ENCODE data around the gene IGSF21.

The IGSF21 gene

GRCh38 chr1:18100060-18100459 lies 7.5 kb upstream of the IGSF21 start:
- Histone ChIP-seq H3K27ac (ENCODE audit: low read length) (no peak overlapping the region), H3K9me3 (ENCODE audit: control insufficient read depth, low read depth, low read length) (no peaks in the 10 kb centered on the region), H3K4me1 (ENCODE audit: control insufficient read depth, low read depth, low read length) (no peaks in the 10 kb centered on the region), H3K4me3 (ENCODE audit: low read length) (no peak overlapping the region), H3K36me3 (ENCODE audit: control insufficient read depth, low read depth, low read length) (no peaks in the 10 kb centered on the region), H3K27me3 (ENCODE audit: control insufficient read depth, insufficient read depth, low read length) (peaks cover 24% of the 10 kb centered on the region), H3K9ac (ENCODE audit: low read length) (no peak overlapping the region)

GRCh38 chr1:18100491-18101063 lies 7.0 kb upstream of the IGSF21 start:
- no peak overlapping the region for H3K4me3 ChIP-seq (ENCODE audit: low read length)
- no peaks in the 10 kb centered on the region for H3K9me3 ChIP-seq (ENCODE audit: control insufficient read depth, low read depth, low read length)
- H3K9ac ChIP-seq (ENCODE audit: low read length): no peak overlapping the region
- H3K27ac ChIP-seq (ENCODE audit: low read length): no peak overlapping the region
- no peaks in the 10 kb centered on the region for H3K36me3 ChIP-seq (ENCODE audit: control insufficient read depth, low read depth, low read length)
- no peaks in the 10 kb centered on the region for H3K4me1 ChIP-seq (ENCODE audit: control insufficient read depth, low read depth, low read length)
- H3K27me3 ChIP-seq (ENCODE audit: control insufficient read depth, insufficient read depth, low read length): peaks cover 24% of the 10 kb centered on the region

GRCh38 chr1:18101508-18101907 lies 6.1 kb upstream of the IGSF21 start:
- Histone ChIP-seq H3K4me3 (ENCODE audit: low read length) (no peak overlapping the region), H3K36me3 (ENCODE audit: control insufficient read depth, low read depth, low read length) (no peaks in the 10 kb centered on the region), H3K4me1 (ENCODE audit: control insufficient read depth, low read depth, low read length) (no peaks in the 10 kb centered on the region), H3K27me3 (ENCODE audit: control insufficient read depth, insufficient read depth, low read length) (peaks cover 32% of the 10 kb centered on the region), H3K9me3 (ENCODE audit: control insufficient read depth, low read depth, low read length) (no peaks in the 10 kb centered on the region), H3K27ac (ENCODE audit: low read length) (no peak overlapping the region), H3K9ac (ENCODE audit: low read length) (no peak overlapping the region)

GRCh38 chr1:18103788-18104421 lies 3.7 kb upstream of the IGSF21 start:
- Histone ChIP-seq H3K4me3 (ENCODE audit: low read length) (no peak overlapping the region), H3K36me3 (ENCODE audit: control insufficient read depth, low read depth, low read length) (no peaks in the 10 kb centered on the region), H3K9me3 (ENCODE audit: control insufficient read depth, low read depth, low read length) (no peaks in the 10 kb centered on the region), H3K4me1 (ENCODE audit: control insufficient read depth, low read depth, low read length) (peaks cover 7% of the 10 kb centered on the region), H3K27ac (ENCODE audit: low read length) (no peak overlapping the region), H3K27me3 (ENCODE audit: control insufficient read depth, insufficient read depth, low read length) (peaks cover 52% of the 10 kb centered on the region), H3K9ac (ENCODE audit: low read length) (no peak overlapping the region)

- no peak overlapping the region for H3K4me3 ChIP-seq (ENCODE audit: low read length)
- H3K9me3 ChIP-seq (ENCODE audit: control insufficient read depth, low read depth, low read length): no peaks in the 10 kb centered on the region
- peaks cover 59% of the 10 kb centered on the region for H3K27me3 ChIP-seq (ENCODE audit: control insufficient read depth, insufficient read depth, low read length)
Observed at GRCh38 chr1:18104546-18105100, 3.0 kb upstream of the IGSF21 start.

GRCh38 chr1:18105196-18105595 lies 2.4 kb upstream of the IGSF21 start:
- H3K27ac ChIP-seq (ENCODE audit: low read length): no peak overlapping the region
- no peaks in the 10 kb centered on the region for H3K9me3 ChIP-seq (ENCODE audit: control insufficient read depth, low read depth, low read length)
- peaks cover 65% of the 10 kb centered on the region for H3K27me3 ChIP-seq (ENCODE audit: control insufficient read depth, insufficient read depth, low read length)
- H3K4me1 ChIP-seq (ENCODE audit: control insufficient read depth, low read depth, low read length): peaks cover 14% of the 10 kb centered on the region
- H3K36me3 ChIP-seq (ENCODE audit: control insufficient read depth, low read depth, low read length): no peaks in the 10 kb centered on the region
- H3K9ac ChIP-seq (ENCODE audit: low read length): no peak overlapping the region
- no peak overlapping the region for H3K4me3 ChIP-seq (ENCODE audit: low read length)

More at GRCh38 chr1:18104546-18105100, 3.0 kb upstream of the IGSF21 start:
- Histone ChIP-seq H3K9ac (ENCODE audit: low read length) (no peak overlapping the region), H3K36me3 (ENCODE audit: control insufficient read depth, low read depth, low read length) (no peaks in the 10 kb centered on the region), H3K4me1 (ENCODE audit: control insufficient read depth, low read depth, low read length) (peaks cover 12% of the 10 kb centered on the region), H3K27ac (ENCODE audit: low read length) (no peak overlapping the region)

- no peaks in the 10 kb centered on the region for H3K36me3 ChIP-seq (ENCODE audit: control insufficient read depth, low read depth, low read length)
- H3K9me3 ChIP-seq (ENCODE audit: control insufficient read depth, low read depth, low read length): no peaks in the 10 kb centered on the region
- H3K4me3 ChIP-seq (ENCODE audit: low read length): peak overlapping the region; percentile 68
- no peak overlapping the region for H3K9ac ChIP-seq (ENCODE audit: low read length)
- peaks cover 19% of the 10 kb centered on the region for H3K4me1 ChIP-seq (ENCODE audit: control insufficient read depth, low read depth, low read length)
- no peak overlapping the region for H3K27ac ChIP-seq (ENCODE audit: low read length)
- H3K27me3 ChIP-seq (ENCODE audit: control insufficient read depth, insufficient read depth, low read length): peaks cover 69% of the 10 kb centered on the region
Observed at GRCh38 chr1:18108299-18109057, 880 bp downstream of the IGSF21 start.

GRCh38 chr1:18109058-18109755 lies 1.6 kb downstream of the IGSF21 start:
- H3K27me3 ChIP-seq (ENCODE audit: control insufficient read depth, insufficient read depth, low read length): peaks cover 69% of the 10 kb centered on the region
- no peak overlapping the region for H3K9ac ChIP-seq (ENCODE audit: low read length)
- H3K27ac ChIP-seq (ENCODE audit: low read length): no peak overlapping the region
- peaks cover 19% of the 10 kb centered on the region for H3K4me1 ChIP-seq (ENCODE audit: control insufficient read depth, low read depth, low read length)
- H3K9me3 ChIP-seq (ENCODE audit: control insufficient read depth, low read depth, low read length): no peaks in the 10 kb centered on the region
- no peaks in the 10 kb centered on the region for H3K36me3 ChIP-seq (ENCODE audit: control insufficient read depth, low read depth, low read length)
- H3K4me3 ChIP-seq (ENCODE audit: low read length): peak overlapping the region; percentile 68

GRCh38 chr1:18109756-18110597 lies 2.4 kb downstream of the IGSF21 start:
- H3K27me3 ChIP-seq (ENCODE audit: control insufficient read depth, insufficient read depth, low read length): peaks cover 69% of the 10 kb centered on the region
- H3K9ac ChIP-seq (ENCODE audit: low read length): no peak overlapping the region

GRCh38 chr1:18110598-18110939 lies 3.0 kb downstream of the IGSF21 start:
- Histone ChIP-seq H3K36me3 (ENCODE audit: control insufficient read depth, low read depth, low read length) (no peaks in the 10 kb centered on the region), H3K27ac (ENCODE audit: low read length) (no peak overlapping the region), H3K27me3 (ENCODE audit: control insufficient read depth, insufficient read depth, low read length) (peaks cover 69% of the 10 kb centered on the region), H3K9ac (ENCODE audit: low read length) (no peak overlapping the region), H3K4me3 (ENCODE audit: low read length) (peak overlapping the region; percentile 68), H3K4me1 (ENCODE audit: control insufficient read depth, low read depth, low read length) (peaks cover 19% of the 10 kb centered on the region), H3K9me3 (ENCODE audit: control insufficient read depth, low read depth, low read length) (no peaks in the 10 kb centered on the region)

More at GRCh38 chr1:18109756-18110597, 2.4 kb downstream of the IGSF21 start:
- no peaks in the 10 kb centered on the region for H3K36me3 ChIP-seq (ENCODE audit: control insufficient read depth, low read depth, low read length)
- no peak overlapping the region for H3K27ac ChIP-seq (ENCODE audit: low read length)
- H3K9me3 ChIP-seq (ENCODE audit: control insufficient read depth, low read depth, low read length): no peaks in the 10 kb centered on the region
- H3K4me3 ChIP-seq (ENCODE audit: low read length): peak overlapping the region; percentile 68
- H3K4me1 ChIP-seq (ENCODE audit: control insufficient read depth, low read depth, low read length): peaks cover 19% of the 10 kb centered on the region

Data from iPS-18a (cell line).